UCSD-AML1 (cell line): ENCODE measurements around the gene THBS2.
"Not testable (repeated sequence)": the region's sequence is repeated elsewhere in the genome, so short reads cannot be mapped to it uniquely, and the experiment has no call there.

Experiments used
- DNase-seq: peaks from one replicate; lab custom pipeline; 2025; ENCODE audit not compliant: unreplicated experiment; lab: John Stamatoyannopoulos, UW

Gene THBS2

GRCh38 chr6:169253337-169254238 lies at the start of gene THBS2:
THBS2 (minus strand) TSS chr6:169253846; CDS start chr6:169250784, 3,062 bp downstream.
- DNase-seq, result no peak

GRCh38 chr6:169302716-169303115 lies 49.1 kb upstream of the THBS2 start:
- no peak for DNase-seq

GRCh38 chr6:169302255-169302654 lies 48.6 kb upstream of the THBS2 start:
- DNase-seq, result no peak

GRCh38 chr6:169300916-169301315 lies 47.3 kb upstream of the THBS2 start:
- DNase-seq, result no peak

- DNase-seq, result not testable (repeated sequence)
Measured at GRCh38 chr6:169298626-169299025, 45.0 kb upstream of the THBS2 start.

GRCh38 chr6:169296622-169297021 lies 43.0 kb upstream of the THBS2 start:
- DNase-seq, result no peak

GRCh38 chr6:169296170-169296569 lies 42.5 kb upstream of the THBS2 start:
- no peak for DNase-seq

GRCh38 chr6:169293196-169293595 lies 39.5 kb upstream of the THBS2 start:
- no peak for DNase-seq

GRCh38 chr6:169292338-169293124 lies 38.9 kb upstream of the THBS2 start:
- DNase-seq, result no peak

- no peak for DNase-seq
Measured at GRCh38 chr6:169291646-169292337, 38.1 kb upstream of the THBS2 start.

- DNase-seq, result no peak
Measured at GRCh38 chr6:169291148-169291547, 37.5 kb upstream of the THBS2 start.

GRCh38 chr6:169289619-169290339 lies 36.1 kb upstream of the THBS2 start:
- DNase-seq, result no peak

GRCh38 chr6:169289257-169289618 lies 35.6 kb upstream of the THBS2 start:
- no peak for DNase-seq

GRCh38 chr6:169288591-169288990 lies 34.9 kb upstream of the THBS2 start:
- no peak for DNase-seq

- no peak for DNase-seq
Measured at GRCh38 chr6:169287675-169288074, 34.0 kb upstream of the THBS2 start.

GRCh38 chr6:169286961-169287360 lies 33.3 kb upstream of the THBS2 start:
- DNase-seq, result no peak

- no peak for DNase-seq
Measured at GRCh38 chr6:169285165-169285564, 31.5 kb upstream of the THBS2 start.

- DNase-seq, result no peak
Measured at GRCh38 chr6:169283924-169284323, 30.3 kb upstream of the THBS2 start.

- no peak for DNase-seq
Measured at GRCh38 chr6:169282043-169282442, 28.4 kb upstream of the THBS2 start.

- no peak for DNase-seq
Measured at GRCh38 chr6:169277619-169278018, 24.0 kb upstream of the THBS2 start.

- DNase-seq, result no peak
Measured at GRCh38 chr6:169274781-169275180, 21.1 kb upstream of the THBS2 start.
